HEK293 (cell line): Measurements from ENCODE around the gene RACGAP1.

Experiments used
- ZFP69B ChIP-seq: fragments of 450-650 bp; formaldehyde crosslinking; IDR thresholded peaks from 2 replicates; pipeline ENCODE4 v1.5.1; 2016; ENCODE audit warnings: missing biosample characterization, missing genetic modification characterization
- ZNF121 ChIP-seq: fragments of 450-650 bp; formaldehyde crosslinking; IDR thresholded peaks from 2 replicates; pipeline ENCODE4 v1.5.1; 2016; ENCODE audit warnings: missing biosample characterization, missing genetic modification characterization
- ZNF155 ChIP-seq: fragments of 450-650 bp; formaldehyde crosslinking; IDR thresholded peaks from 2 replicates; pipeline ENCODE4 v1.5.1; 2016; ENCODE audit warnings: missing biosample characterization, missing genetic modification characterization
- ZNF184 ChIP-seq: fragments of 450-650 bp; IDR thresholded peaks from 2 replicates; pipeline ENCODE4 v1.5.1; 2018; ENCODE audit warnings: missing biosample characterization, mild to moderate bottlenecking, missing genetic modification characterization
- ZNF221 ChIP-seq: fragments of 450-650 bp; formaldehyde crosslinking; IDR thresholded peaks from 2 replicates; pipeline ENCODE4 v1.5.1; 2017; ENCODE audit warnings: missing biosample characterization, missing genetic modification characterization, borderline replicate concordance
- ZNF24 ChIP-seq: fragments of 450-650 bp; formaldehyde crosslinking; IDR thresholded peaks from 2 replicates; pipeline ENCODE4 v1.5.1; 2016; ENCODE audit warnings: missing biosample characterization, missing genetic modification characterization
- ZNF664 ChIP-seq: fragments of 450-650 bp; formaldehyde crosslinking; IDR thresholded peaks from 2 replicates; pipeline ENCODE4 v1.5.1; 2016; ENCODE audit warnings: missing biosample characterization, missing genetic modification characterization
- ZNF677 ChIP-seq: fragments of 450-650 bp; IDR thresholded peaks from 2 replicates; pipeline ENCODE4 v1.5.0; 2018; ENCODE audit warnings: missing biosample characterization, mild to moderate bottlenecking, missing genetic modification characterization, moderate library complexity
- ZNF830 ChIP-seq: fragments of 450-650 bp; IDR thresholded peaks from 2 replicates; pipeline ENCODE4 v1.5.0; 2018; ENCODE audit warnings: missing biosample characterization, missing genetic modification characterization, low read depth, mild to moderate bottlenecking, moderate library complexity
- TF ChIP-seq, protein P1 (sequence below): fragments of 450-650 bp; formaldehyde crosslinking; IDR thresholded peaks from 2 replicates; pipeline ENCODE4 v1.5.1; 2016; ENCODE audit warnings: missing biosample characterization, missing genetic modification characterization
- TF ChIP-seq, protein P2 (sequence below): fragments of 450-650 bp; formaldehyde crosslinking; IDR thresholded peaks from 2 replicates; pipeline ENCODE4 v1.5.1; 2016; ENCODE audit warnings: missing biosample characterization, missing genetic modification characterization
- TF ChIP-seq, protein P3 (sequence below): fragments of 450-650 bp; formaldehyde crosslinking; IDR thresholded peaks from 2 replicates; pipeline ENCODE4 v1.5.1; 2016; ENCODE audit warnings: missing biosample characterization, missing genetic modification characterization

DNA sequence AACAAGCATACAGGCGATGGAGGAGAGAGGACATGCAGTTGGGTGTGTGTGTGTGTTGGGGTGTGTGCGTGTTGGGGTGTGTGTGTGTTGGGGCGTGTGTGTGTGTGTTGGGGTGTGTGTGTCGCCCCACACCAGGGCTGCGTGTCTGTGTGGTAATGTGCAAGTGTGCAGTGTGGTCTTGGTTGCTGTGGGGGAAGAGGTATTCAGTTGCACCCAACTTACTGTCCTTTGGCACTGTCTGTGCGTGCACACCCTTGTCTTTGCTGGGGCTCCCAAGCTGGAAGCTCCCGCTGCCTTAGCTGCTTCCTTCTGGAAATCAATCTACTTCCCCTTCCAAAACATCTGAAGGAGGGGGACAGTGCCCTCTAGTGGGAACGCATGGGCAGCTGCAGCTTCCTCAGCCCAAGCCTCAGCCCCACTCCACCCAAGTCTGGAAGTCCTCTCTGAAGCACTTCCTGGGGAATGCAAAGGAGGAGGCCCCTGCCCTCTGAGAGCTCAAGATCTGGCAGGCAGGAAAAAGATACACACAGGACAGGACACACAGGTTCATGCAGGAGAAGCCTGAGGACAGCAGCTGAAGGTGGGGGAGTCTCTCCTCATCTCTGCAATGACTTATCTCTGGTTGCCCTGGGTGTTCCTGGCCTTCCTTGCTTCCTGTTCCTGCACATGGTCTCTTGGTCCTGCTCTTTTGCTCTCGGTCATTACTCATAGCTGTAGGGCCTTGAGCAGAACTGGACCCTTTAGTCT is 45.2 kb upstream of the RACGAP1 start:
- TF ChIP-seq, protein P1, sequence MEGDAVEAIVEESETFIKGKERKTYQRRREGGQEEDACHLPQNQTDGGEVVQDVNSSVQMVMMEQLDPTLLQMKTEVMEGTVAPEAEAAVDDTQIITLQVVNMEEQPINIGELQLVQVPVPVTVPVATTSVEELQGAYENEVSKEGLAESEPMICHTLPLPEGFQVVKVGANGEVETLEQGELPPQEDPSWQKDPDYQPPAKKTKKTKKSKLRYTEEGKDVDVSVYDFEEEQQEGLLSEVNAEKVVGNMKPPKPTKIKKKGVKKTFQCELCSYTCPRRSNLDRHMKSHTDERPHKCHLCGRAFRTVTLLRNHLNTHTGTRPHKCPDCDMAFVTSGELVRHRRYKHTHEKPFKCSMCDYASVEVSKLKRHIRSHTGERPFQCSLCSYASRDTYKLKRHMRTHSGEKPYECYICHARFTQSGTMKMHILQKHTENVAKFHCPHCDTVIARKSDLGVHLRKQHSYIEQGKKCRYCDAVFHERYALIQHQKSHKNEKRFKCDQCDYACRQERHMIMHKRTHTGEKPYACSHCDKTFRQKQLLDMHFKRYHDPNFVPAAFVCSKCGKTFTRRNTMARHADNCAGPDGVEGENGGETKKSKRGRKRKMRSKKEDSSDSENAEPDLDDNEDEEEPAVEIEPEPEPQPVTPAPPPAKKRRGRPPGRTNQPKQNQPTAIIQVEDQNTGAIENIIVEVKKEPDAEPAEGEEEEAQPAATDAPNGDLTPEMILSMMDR (tag by site-specific recombination), result peak; percentile 84
- TF ChIP-seq ZNF155 (tag by site-specific recombination) (no peak), ZFP69B (tag by site-specific recombination) (no peak), ZNF121 (tag by site-specific recombination) (no peak), ZNF830 (tag by site-specific recombination) (no peak), ZNF664 (no peak), ZNF221 (tag by site-specific recombination) (no peak), ZNF24 (tag by site-specific recombination) (no peak), ZNF677 (no peak), ZNF184 (tag by site-specific recombination) (no peak)
- TF ChIP-seq, protein P2, sequence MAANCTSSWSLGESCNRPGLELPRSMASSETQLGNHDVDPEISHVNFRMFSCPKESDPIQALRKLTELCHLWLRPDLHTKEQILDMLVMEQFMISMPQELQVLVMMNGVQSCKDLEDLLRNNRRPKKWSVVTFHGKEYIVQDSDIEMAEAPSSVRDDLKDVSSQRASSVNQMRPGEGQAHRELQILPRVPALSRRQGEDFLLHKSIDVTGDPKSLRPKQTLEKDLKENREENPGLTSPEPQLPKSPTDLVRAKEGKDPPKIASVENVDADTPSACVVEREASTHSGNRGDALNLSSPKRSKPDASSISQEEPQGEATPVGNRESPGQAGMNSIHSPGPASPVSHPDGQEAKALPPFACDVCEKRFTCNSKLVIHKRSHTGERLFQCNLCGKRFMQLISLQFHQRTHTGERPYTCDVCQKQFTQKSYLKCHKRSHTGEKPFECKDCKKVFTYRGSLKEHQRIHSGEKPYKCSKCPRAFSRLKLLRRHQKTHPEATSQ (tag by site-specific recombination), result no peak
- TF ChIP-seq, protein P3, sequence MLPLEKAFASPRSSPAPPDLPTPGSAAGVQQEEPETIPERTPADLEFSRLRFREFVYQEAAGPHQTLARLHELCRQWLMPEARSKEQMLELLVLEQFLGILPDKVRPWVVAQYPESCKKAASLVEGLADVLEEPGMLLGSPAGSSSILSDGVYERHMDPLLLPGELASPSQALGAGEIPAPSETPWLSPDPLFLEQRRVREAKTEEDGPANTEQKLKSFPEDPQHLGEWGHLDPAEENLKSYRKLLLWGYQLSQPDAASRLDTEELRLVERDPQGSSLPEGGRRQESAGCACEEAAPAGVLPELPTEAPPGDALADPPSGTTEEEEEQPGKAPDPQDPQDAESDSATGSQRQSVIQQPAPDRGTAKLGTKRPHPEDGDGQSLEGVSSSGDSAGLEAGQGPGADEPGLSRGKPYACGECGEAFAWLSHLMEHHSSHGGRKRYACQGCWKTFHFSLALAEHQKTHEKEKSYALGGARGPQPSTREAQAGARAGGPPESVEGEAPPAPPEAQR (tag by site-specific recombination), result no peak
